ENCODE data around the gene ESRRA.
"Not testable (repeated sequence)": the region's sequence is repeated elsewhere in the genome, so short reads cannot be mapped to it uniquely, and the experiment has no call there.

Gene ESRRA

DNA sequence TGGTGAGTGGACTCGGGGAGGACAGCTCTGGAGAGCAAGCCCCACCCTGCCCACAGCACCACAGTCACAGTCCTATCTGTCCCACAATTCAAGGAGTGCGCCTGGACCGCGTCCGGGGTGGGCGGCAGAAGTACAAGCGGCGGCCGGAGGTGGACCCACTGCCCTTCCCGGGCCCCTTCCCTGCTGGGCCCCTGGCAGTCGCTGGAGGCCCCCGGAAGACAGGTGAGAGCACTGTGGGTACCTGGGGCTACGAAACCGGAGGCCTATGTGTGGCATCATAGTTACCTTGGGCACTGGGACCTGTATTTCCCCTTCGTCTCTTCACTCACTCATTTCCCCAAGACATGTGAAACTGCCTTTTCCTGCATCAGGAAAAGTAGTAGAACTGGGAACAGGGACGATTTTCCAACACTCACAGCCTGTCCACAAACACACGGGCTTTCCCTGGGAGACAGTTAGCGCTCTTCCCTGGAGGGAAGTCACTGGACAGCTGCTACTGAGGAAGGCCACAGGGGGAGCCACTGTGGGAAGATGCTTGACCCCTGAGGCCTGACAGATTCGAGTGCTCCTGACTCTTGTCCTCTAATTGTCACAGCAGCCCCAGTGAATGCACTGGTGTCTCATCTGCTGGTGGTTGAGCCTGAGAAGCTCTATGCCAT lies 9.0 kb downstream of the ESRRA start:
- no peak for DNase-seq

DNA sequence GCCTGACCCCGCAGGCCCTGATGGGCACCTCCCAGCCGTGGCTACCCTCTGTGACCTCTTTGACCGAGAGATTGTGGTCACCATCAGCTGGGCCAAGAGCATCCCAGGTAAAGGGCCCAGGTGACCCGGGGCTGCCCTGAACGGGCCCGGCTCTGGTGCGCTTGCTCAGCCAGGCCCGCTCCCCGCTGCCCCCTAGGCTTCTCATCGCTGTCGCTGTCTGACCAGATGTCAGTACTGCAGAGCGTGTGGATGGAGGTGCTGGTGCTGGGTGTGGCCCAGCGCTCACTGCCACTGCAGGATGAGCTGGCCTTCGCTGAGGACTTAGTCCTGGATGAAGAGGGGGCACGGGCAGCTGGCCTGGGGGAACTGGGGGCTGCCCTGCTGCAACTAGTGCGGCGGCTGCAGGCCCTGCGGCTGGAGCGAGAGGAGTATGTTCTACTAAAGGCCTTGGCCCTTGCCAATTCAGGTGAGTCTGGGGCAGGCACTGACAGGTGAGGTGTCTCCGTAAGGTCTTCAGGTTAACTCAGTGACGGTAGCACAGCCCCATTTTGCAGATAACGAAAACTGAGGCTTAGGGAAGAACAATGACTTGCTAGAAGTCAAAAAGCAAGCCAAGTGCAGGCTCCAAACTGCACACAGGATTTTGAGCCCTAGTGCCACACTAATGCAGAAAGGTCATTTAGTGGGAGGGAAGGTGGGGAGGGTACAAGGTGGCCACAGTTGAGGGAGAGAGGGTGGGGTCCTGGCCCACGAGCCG lies 9.7 kb downstream of the ESRRA start:
- DNase-seq, result no peak

GRCh38 chr11:64315667-64316526 lies 10.6 kb downstream of the ESRRA start:
- DNase-seq, result not testable (repeated sequence)

GRCh38 chr11:64316672-64317324 lies 11.5 kb downstream of the ESRRA start:
- DNase-seq, result peak in 2 of 3 experiments; percentile 64 to 75

DNA sequence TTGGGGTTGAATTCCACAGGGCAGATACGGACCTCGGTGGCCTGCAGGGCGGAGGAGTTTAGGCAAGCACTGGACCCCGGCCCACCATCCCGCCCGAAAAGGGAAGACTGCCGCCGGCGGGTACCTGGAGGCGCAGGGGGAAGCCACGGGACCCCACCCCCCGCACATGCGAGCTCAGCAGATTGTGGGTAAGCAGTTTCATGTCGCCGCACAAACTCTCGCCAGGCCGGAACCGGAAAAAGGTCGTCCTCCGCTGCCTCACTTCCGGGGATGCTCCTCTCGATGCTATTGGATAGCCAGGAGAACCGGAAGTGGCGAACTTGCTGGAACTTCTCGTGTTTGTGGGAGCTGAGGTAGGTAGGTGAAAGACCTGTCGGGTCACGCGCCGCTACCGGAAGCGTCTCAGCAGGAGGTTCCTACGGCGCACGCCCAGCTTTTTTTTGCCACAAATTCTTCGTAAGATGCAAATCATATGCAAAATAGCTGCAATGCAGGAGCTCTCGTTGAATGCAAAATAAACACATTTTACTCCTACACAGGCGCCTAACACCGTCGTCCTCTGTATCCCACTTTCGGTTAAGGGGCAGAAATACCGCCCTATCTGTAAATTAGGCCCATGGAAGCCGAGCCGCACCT lies 12.1 kb downstream of the ESRRA start, which contains the start of gene TRMT112:
Gene TRMT112 (minus strand): TSS at position 235 of the 636 bp plus-strand sequence. CDS start 33 bp downstream, at position 202.
- peak; percentile 96 to 100 (median 96) for DNase-seq

DNA sequence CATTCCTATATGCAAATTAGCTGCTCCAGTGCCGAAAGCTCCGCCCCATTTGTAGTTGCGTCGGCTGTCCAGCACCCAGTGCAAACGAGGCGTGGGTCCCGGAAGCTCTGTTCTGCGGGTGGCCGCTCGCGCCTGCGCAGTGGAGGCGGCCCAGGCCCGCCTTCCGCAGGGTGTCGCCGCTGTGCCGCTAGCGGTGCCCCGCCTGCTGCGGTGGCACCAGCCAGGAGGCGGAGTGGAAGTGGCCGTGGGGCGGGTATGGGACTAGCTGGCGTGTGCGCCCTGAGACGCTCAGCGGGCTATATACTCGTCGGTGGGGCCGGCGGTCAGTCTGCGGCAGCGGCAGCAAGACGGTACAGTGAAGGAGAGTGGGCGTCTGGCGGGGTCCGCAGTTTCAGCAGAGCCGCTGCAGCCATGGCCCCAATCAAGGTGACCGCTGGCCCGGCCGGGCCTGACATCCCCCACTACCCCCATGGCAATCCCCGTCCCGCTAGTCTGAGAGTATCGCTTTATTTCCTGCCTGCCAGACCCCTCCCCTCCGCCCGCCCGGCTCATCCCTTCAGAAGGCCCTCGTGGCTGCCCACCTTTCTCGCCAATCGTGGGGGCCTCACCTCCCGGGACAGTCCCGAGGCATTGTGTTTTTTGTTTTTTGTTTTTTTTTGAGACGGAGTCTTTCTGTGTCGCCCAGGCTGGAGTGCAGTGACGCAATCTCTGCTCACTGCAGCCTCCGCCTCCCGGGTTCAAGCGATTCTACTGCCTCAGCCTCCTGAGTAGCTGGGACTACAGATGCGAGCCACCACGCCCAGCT lies 12.8 kb downstream of the ESRRA start, which contains the start of gene PRDX5:
Gene PRDX5 (plus strand): TSS at position 161 of the 805 bp plus-strand sequence. CDS start 95 bp downstream, at position 256.
- DNase-seq, result peak; percentile 97 to 99 (median 98)

- peak in 2 of 3 experiments; percentile 43 to 58 for DNase-seq
Observed at GRCh38 chr11:64318766-64319761, 13.7 kb downstream of the ESRRA start.

DNA sequence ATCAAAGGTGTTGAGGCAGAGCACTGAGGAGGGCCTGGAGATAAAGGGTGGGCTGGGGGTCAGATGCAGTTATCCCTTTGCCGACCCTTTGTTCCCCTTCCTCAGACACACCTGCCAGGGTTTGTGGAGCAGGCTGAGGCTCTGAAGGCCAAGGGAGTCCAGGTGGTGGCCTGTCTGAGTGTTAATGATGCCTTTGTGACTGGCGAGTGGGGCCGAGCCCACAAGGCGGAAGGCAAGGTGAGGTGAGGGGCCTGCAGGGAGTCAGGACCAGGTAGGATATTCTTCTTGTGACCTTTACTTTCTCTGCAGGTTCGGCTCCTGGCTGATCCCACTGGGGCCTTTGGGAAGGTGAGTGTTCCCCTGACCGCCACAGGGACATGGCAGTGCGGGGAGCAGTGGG lies 15.2 kb downstream of the ESRRA start:
- DNase-seq, result no peak

- no peak for DNase-seq
Observed at GRCh38 chr11:64321026-64321425, 15.7 kb downstream of the ESRRA start.

GRCh38 chr11:64321533-64321932 lies 16.2 kb downstream of the ESRRA start:
- DNase-seq, result no peak

- DNase-seq, result no peak
Observed at GRCh38 chr11:64322925-64323260, 17.6 kb downstream of the ESRRA start.

GRCh38 chr11:64323373-64323772 lies 18.0 kb downstream of the ESRRA start:
- DNase-seq, result no peak

- not testable (repeated sequence) for DNase-seq
Observed at GRCh38 chr11:64323984-64324383, 18.7 kb downstream of the ESRRA start.

DNA sequence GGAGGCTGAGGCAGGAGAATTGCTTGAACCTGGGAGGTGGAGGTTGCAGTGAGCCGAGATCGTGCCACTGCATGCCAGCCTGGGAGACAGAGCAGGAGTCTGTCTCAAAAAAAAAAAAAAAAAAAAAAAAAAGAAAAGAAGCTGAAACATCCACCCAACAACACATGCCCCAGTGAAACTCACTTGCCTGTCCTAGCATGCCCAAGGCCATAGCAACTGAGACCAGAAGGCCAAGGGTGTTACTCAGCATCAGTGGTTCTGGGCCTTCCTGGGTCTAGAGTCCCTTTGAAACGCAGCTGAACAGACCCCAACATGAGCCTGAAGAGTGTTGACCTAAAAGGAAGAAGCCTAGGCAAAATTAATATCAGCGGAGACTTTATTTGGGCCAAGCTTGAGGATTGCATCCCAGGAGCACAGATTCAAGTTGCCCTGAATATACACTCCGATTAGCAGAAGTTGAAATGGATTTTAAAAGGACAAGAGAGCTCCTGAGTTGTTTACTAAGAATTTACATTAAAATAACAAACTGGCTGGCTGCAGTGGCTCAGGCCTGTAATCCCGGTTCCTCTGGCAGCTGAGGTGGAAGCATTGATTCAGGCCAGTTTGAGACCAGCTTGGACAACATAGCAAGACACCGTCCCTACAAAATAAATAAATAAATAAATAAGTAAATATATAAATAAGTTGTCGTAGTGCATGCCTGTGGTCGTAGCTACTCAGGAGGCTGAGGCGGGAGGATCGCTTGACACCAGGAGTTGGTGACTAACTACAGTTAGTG lies 19.6 kb downstream of the ESRRA start:
- DNase-seq, result peak in 1 of 3 experiments; percentile 13

GRCh38 chr11:64327375-64327774 lies 22.1 kb downstream of the ESRRA start:
- no peak for DNase-seq

- no peak for DNase-seq
Observed at GRCh38 chr11:64327993-64328392, 22.7 kb downstream of the ESRRA start.

- DNase-seq, result no peak
Observed at GRCh38 chr11:64330888-64331287, 25.6 kb downstream of the ESRRA start.

DNA sequence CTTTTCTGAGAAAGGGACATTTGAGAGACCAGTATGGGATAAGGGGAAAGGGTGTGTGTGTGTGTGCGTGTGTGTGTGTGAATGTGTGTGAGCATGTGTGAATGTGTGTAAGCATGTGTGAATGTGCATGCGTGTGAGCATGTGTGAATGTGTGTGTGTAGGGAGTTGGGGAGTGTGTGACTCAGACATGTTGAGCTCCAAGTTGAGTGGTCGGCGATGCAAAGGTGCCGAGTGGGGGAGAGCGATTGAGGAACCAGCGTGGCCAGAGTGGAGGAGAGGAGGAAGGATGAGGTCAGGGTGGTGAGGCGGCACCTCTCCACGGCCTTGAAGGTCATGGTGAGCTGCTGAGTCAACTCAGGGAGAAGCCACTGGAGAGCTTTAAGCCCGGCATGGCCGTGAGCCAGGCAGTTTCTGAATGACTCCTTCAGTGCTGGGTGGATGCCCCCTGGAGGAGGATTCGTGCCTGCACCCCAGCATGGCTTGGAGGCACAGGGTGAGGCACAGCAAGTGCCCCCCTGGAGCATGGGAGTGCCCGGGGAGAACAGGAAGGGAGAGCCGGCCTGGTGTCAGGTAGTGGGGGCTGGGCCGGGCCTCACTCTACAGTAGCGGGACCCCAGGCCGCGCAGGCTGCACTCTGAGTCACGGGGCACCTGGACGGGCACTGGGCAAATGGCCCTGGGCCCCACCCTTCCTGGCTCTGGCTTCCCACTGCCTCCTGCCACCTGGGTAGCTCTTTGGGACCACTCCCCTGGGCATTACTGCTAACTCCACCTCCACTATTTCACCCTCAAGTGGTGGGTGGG lies 26.4 kb downstream of the ESRRA start:
- peak in 1 of 3 experiments; percentile 12 for DNase-seq
